HFF-Myc (cell line): ENCODE results near the gene NUCB2.

Experiments
- DNase-seq: peaks from one replicate; pipeline ENCODE4 v3.0.0-alpha.2; 2011; ENCODE audit warnings: low read depth; ENCODE audit errors: extremely low read depth
- H3K4me3 ChIP-seq: replicated peaks from 2 replicates; pipeline ENCODE4 v1.5.1; 2011; ENCODE audit warnings: low read depth, mild to moderate bottlenecking, control low read depth, low read length
- CTCF ChIP-seq: IDR thresholded peaks from 2 replicates; pipeline ENCODE4 v1.5.1; 2012; ENCODE audit warnings: mild to moderate bottlenecking, low read depth, low read length, control low read depth; ENCODE audit errors: missing control alignments

The NUCB2 gene

DNA sequence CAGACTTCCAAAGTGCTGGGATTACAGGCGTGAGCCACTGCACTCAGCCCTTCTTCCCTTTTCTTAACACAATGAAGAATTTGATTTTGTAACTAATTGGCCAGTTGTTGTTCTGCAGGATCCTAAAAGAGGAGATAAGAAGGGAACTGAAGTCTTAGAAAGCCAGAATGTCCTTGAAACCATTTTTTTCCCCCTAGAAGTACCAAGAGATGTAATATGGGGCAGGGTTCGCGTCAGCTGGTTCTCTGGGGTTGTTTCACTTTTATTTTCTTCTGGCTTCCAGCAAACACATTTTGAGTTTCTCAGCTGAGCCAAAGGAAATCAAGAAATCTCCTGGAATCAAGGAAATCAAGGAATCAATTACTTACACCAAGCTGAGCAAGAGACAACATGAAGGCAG, 7.6 kb upstream of the NUCB2 start:
- TF ChIP-seq CTCF: no peak
- no peak for DNase-seq
- no peak overlapping the region for H3K4me3 ChIP-seq

GRCh38 chr11:17272801-17273200, 3.7 kb upstream of the NUCB2 start:
- DNase-seq: no peak
- TF ChIP-seq CTCF: no peak
- no peak overlapping the region for H3K4me3 ChIP-seq

DNA sequence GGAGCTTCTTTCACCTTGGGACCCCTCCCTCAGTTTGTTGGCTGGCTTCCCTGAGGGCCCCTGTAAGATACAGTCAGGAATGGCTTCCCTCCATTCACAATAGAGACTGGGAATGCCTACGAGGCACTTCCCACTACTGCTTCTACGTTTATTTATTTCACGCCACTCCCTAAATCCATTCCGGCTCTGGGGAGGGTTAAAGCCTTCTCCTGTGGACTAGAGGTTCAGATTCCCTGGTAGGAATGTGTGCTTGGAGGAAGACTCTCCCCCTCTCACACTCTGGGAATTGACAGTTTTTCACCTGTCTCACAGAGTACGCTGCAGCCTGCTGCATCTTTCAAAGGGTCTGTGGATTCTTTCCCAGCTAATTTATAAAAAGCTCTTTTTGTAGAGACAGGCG, 3.3 kb upstream of the NUCB2 start:
- TF ChIP-seq CTCF: no peak
- H3K4me3 ChIP-seq: no peak overlapping the region

DNA sequence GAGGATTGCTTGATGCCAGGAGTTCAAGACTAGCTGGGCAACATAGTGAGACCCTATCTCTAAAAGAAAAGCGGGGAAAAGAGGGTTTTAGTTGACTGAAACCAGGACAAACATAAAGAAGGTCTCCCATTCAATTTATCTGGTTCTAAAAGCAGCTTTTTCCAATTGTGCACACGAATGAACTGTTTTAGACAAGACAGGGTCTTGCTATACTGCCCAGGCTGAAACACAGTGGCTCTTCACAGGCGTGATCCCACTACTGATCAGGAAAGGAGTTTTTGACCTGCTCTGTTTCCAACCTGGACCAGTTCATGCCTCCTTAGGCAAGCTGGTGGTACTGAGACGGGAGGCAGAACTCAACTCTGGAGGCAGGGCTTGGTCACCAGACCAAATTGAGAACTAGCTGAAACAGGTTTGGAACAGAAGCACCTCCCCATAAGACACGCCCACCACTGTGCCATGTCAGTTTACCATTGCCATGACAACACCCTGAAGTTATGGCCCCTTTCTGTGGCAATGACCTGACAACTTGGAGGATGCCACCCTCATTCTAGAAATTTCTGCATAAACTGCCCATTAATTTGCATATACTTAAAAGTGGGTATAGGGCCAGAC, 2.8 kb upstream of the NUCB2 start:
- H3K4me3 ChIP-seq: no peak overlapping the region
- no peak for DNase-seq
- TF ChIP-seq CTCF: no peak

More for the DNA sequence above, 3.3 kb upstream of the NUCB2 start:
- DNase-seq: no peak

- no peak for TF ChIP-seq CTCF
- DNase-seq: no peak
- H3K4me3 ChIP-seq: peak overlapping the region; percentile 71
These were observed 921 bp upstream of the NUCB2 start for GRCh38 chr11:17275400-17276235.

DNA sequence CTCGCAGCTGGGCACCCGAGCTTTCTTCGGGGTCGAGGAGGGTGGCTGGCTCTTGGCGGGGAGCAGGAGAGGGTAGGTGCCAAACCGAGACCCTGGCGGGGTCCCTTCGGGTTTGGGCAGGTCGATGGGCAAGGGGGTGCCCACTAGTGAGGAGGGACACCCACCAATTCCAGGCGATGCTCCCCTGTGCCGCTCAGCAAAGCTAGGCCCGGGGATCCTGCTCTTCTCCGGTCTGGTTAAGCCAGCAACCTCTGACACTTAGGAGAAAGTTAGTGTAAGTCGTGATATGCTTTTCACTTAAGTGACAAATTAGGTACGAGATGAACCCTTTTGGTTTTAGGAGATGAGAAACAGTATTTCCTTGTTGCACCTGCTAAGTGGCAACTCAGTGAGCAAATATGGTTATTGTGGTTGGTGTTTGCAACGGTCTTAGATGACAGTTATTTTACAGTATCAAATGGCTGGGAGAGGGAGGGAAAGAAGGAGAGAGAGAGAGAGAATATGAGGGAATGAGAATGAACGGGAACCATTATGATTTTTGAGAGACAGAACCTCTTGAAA, 565 bp downstream of the NUCB2 start:
- DNase-seq: no peak
- peak overlapping the region; percentile 71 for H3K4me3 ChIP-seq
- no peak for TF ChIP-seq CTCF
